Caco-2 (cell line): ENCODE data around the gene CYP46A1. TPM values are rescaled to one million over a fixed set of nuclear protein-coding genes. Genes with fewer than 3 reads are reported as not detected.

ENCODE experiments used
- BruUV-seq: library from RNA; stranded (reverse); fragments of 400-500 nt; replicated peaks from 2 replicates; lab custom pipeline; 2021; lab: Mats Ljungman, UMichigan
- CTCF ChIA-PET: fragments of 300-600 bp; sonication (Branson Sonifier 250); formaldehyde crosslinking; loops from one replicate; lab custom pipeline; 2022; ENCODE audit warnings: antibody characterized with exemption; lab: Charles Lee
- POLR2A ChIA-PET: fragments of 300-600 bp; sonication (Branson Sonifier 250); formaldehyde crosslinking; loops from one replicate; lab custom pipeline; 2022; ENCODE audit warnings: antibody characterized with exemption; lab: Charles Lee
- DNase-seq, 2 experiments: peaks; one replicate each; pipeline versions ENCODE4 v3.0.0 to v3.0.0-alpha.2; 2020 to 2022
- H3K27me3 ChIP-seq: replicated peaks from 2 replicates; pipeline ENCODE4 v1.6.0; 2011; ENCODE audit warnings: low read length; ENCODE audit not compliant: control insufficient read depth, insufficient read depth
- H3K36me3 ChIP-seq: 2 replicates; pipeline ENCODE4 v1.5.1; 2011; ENCODE audit warnings: low read length; ENCODE audit not compliant: control insufficient read depth, insufficient read depth
- H3K4me1 ChIP-seq: fragments of 250-450 bp; sonication (Bioruptor Pico); 2 replicates; pipeline ENCODE4 v1.5.1; 2020; ENCODE audit warnings: mild to moderate bottlenecking
- H3K4me3 ChIP-seq: 2 replicates; pipeline ENCODE4 v1.5.1; 2011; ENCODE audit warnings: low read depth, mild to moderate bottlenecking, control low read depth, low read length
- H3K9me3 ChIP-seq: fragments of 250-450 bp; sonication (Bioruptor Pico); 2 replicates; pipeline ENCODE4 v1.5.1; 2020; ENCODE audit warnings: mild to moderate bottlenecking, moderate library complexity
- H3K27ac Mint-ChIP-seq: one replicate; pipeline ENCODE4 v1.8.0; 2022; ENCODE audit warnings: mixed read lengths; ENCODE audit not compliant: unreplicated experiment
- H3K27me3 Mint-ChIP-seq: one replicate; pipeline ENCODE4 v1.8.0; 2022; ENCODE audit warnings: mixed read lengths; ENCODE audit not compliant: insufficient read depth, unreplicated experiment
- H3K36me3 Mint-ChIP-seq: one replicate; pipeline ENCODE4 v1.8.0; 2022; ENCODE audit warnings: mild to moderate bottlenecking, mixed read lengths; ENCODE audit not compliant: insufficient read depth, unreplicated experiment
- H3K4me1 Mint-ChIP-seq: one replicate; pipeline ENCODE4 v1.8.0; 2022; ENCODE audit warnings: low read depth, mixed read lengths; ENCODE audit not compliant: unreplicated experiment
- H3K4me3 Mint-ChIP-seq: one replicate; pipeline ENCODE4 v1.8.0; 2022; ENCODE audit warnings: mild to moderate bottlenecking, moderate library complexity, mixed read lengths; ENCODE audit not compliant: unreplicated experiment
- H3K9me3 Mint-ChIP-seq: one replicate; pipeline ENCODE4 v1.8.0; 2022; ENCODE audit warnings: mixed read lengths; ENCODE audit not compliant: unreplicated experiment
- intact Hi-C: fragments of 100-400 bp; cut with micrococcal nuclease; formaldehyde crosslinking; loops from one replicate; pipeline ENCODE4 v1.10.0; 2022; ENCODE audit not compliant: unreplicated experiment
- total RNA-seq: library from RNA; stranded (reverse); gene quantifications from 2 replicates; pipeline ENCODE4 v1.2.3, GENCODE V29; 2022
- TF ChIP-seq, protein P1 (sequence below), 2 experiments: fragments of 200-600 bp in 1 of 2; IDR thresholded peaks; 1 replicate in 1 of 2; 2 replicates in 1 of 2; pipeline versions ENCODE4 v1.5.1 to v1.8.0; 2011 to 2022; ENCODE audit warnings: antibody characterized with exemption in 1 of 2, control low read depth in 1 of 2, inconsistent platforms in 1 of 2, low read depth in 1 of 2, low read length in 1 of 2, mild to moderate bottlenecking in 1 of 2, moderate library complexity in 1 of 2; ENCODE audit not compliant: insufficient read depth in 1 of 2, severe bottlenecking in 1 of 2, unreplicated experiment in 1 of 2

The CYP46A1 gene
- total RNA-seq, 1 experiment from 2014 or later: 0.09 TPM

DNA sequence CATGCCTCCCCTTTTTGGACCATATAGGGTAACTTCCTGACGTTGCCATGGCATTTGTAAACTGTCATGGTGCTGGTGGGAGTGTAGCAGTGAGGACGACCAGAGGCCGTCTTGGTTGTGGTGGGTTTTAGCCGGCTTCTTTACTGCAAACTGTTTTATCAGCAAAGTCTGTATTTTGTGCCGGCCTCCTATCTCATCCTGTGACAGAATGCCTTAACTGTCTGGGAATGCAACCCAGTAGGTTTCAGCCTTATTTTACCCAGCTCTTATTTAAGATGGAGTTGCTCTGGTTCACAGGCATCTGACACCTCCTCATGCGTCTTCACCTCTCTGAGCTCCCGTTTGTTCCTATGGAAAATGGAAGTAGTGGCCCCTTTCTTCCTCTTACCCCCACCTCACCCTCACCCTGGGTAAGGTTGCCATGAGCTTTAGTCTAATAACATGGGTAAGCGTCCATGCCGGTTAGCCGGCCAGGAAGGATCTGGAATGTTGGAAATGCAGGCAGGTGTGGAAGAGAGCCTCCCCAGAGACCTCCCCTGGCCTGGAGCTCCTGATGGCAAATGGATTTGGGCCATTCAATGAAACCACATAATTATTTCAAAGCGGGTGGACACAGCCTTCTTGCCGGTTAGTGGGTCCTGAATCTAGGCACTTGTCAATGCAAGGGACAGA lies 20.6 kb upstream of the CYP46A1 start:
- H3K4me1 Mint-ChIP-seq: no peaks in the 10 kb centered on the region
- H3K4me3 Mint-ChIP-seq: no peak overlapping the region
- no peak for DNase-seq
- H3K36me3 Mint-ChIP-seq: peaks cover 4% of the 10 kb centered on the region
- H3K9me3 ChIP-seq: no peaks in the 10 kb centered on the region
- H3K4me1 ChIP-seq: no peaks in the 10 kb centered on the region
- H3K4me3 ChIP-seq: no peak overlapping the region
- intact Hi-C loops: no loop called here
- no peaks in the 10 kb centered on the region for H3K36me3 ChIP-seq
- no peak overlapping the region for H3K27ac Mint-ChIP-seq
- TF ChIP-seq, protein P1, sequence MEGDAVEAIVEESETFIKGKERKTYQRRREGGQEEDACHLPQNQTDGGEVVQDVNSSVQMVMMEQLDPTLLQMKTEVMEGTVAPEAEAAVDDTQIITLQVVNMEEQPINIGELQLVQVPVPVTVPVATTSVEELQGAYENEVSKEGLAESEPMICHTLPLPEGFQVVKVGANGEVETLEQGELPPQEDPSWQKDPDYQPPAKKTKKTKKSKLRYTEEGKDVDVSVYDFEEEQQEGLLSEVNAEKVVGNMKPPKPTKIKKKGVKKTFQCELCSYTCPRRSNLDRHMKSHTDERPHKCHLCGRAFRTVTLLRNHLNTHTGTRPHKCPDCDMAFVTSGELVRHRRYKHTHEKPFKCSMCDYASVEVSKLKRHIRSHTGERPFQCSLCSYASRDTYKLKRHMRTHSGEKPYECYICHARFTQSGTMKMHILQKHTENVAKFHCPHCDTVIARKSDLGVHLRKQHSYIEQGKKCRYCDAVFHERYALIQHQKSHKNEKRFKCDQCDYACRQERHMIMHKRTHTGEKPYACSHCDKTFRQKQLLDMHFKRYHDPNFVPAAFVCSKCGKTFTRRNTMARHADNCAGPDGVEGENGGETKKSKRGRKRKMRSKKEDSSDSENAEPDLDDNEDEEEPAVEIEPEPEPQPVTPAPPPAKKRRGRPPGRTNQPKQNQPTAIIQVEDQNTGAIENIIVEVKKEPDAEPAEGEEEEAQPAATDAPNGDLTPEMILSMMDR (IDR thresholded peaks at IDR 0.05; ENCODE audit: insufficient read depth in 1 of 2, low read depth in 1 of 2, low read length in 1 of 2, severe bottlenecking in 1 of 2, unreplicated experiment in 1 of 2): no peak
- ChIA-PET CTCF (no interaction called here), POLR2A (no interaction called here)
- BruUV-seq: no TSS peak
- no peaks in the 10 kb centered on the region for H3K27me3 Mint-ChIP-seq
- H3K9me3 Mint-ChIP-seq: no peaks in the 10 kb centered on the region
- H3K27me3 ChIP-seq: no peaks in the 10 kb centered on the region

DNA sequence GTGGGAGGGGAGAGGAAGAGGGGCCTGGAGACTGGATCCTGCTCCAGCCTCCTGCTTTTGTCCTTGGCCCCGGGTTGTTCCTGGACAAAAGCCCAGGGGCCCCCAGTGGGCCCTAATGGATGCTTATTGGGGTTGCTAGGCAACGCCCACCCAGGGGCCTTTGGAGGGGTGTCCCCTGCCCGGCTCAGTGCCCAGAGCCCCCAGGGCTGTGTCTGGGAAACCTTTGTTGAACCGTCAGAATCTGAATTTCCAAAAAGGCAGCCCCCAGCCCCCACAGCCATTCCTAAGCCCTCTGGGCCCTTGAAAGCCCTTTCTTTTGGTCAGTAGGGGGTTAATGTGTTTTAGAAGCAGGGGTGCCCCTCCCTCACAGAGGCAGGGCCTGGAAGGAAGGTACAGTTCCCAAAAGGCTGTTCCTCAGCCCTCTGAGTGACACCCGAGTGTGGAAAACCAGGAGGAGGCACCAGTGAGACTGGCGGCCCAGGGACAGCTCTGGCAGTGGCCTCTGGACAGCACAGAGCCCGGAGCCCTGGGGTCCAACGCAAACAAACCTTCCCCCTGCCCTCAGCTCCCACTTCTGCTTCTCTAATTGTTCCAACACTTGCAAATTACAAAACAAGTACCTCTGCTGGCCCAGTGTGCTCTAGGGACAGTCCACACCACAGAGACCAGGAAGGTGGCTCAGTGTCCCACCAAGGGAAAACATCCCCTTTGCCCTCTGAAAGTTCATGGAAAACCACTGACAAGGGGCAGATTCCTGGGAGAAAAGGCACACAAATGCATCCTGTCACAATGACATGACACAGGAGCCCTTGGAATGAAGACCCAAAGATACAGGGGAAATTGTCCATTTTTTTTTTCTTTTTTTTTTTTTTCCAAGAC lies 19.8 kb upstream of the CYP46A1 start:
- Mint-ChIP-seq H3K4me3 (no peak overlapping the region), H3K9me3 (no peaks in the 10 kb centered on the region), H3K27ac (no peak overlapping the region), H3K36me3 (peaks cover 4% of the 10 kb centered on the region), H3K27me3 (no peaks in the 10 kb centered on the region), H3K4me1 (no peaks in the 10 kb centered on the region)
- ChIA-PET CTCF (interaction anchor here (0.6 to 1.4 kb wide), 2 partner anchors 19 to 262 kb away, joined by 3 read pairs; no protein-coding TSS in a partner anchor), POLR2A (no interaction called here)
- TF ChIP-seq, protein P1 (IDR thresholded peaks at IDR 0.05; ENCODE audit: insufficient read depth in 1 of 2, low read depth in 1 of 2, low read length in 1 of 2, severe bottlenecking in 1 of 2, unreplicated experiment in 1 of 2): no peak
- no peak for DNase-seq
- Histone ChIP-seq H3K36me3 (no peaks in the 10 kb centered on the region), H3K4me1 (no peaks in the 10 kb centered on the region), H3K4me3 (no peak overlapping the region), H3K27me3 (no peaks in the 10 kb centered on the region), H3K9me3 (no peaks in the 10 kb centered on the region)
- intact Hi-C loops: no loop called here
- BruUV-seq: no TSS peak

DNA sequence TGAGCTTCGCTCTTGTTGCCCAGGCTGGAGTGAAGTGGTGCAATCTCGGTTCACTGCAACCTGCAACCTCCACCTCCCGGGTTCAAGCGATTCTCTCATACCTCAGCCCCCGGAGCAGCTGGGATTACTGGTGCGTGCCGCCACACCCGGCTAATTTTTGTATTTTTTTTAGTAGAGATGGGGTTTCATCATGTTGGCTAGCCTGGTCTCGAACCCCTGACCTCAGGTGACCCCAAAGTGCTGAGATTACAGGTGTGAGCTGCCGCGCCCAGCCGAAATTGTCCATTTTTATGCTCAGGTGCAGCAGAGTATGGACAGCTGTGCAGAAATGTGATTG lies 19.2 kb upstream of the CYP46A1 start:
- POLR2A ChIA-PET: no interaction called here

More for the DNA sequence above, 19.2 kb upstream of the CYP46A1 start:
- BruUV-seq: no TSS peak
- H3K9me3 Mint-ChIP-seq: no peaks in the 10 kb centered on the region
- TF ChIP-seq, protein P1 (IDR thresholded peaks at IDR 0.05; ENCODE audit: insufficient read depth in 1 of 2, low read depth in 1 of 2, low read length in 1 of 2, severe bottlenecking in 1 of 2, unreplicated experiment in 1 of 2): no peak
- H3K36me3 Mint-ChIP-seq: peaks cover 4% of the 10 kb centered on the region
- CTCF ChIA-PET: interaction anchor here (0.6 to 1.4 kb wide), 2 partner anchors 19 to 263 kb away, joined by 3 read pairs; no protein-coding TSS in a partner anchor
- Histone ChIP-seq H3K4me3 (no peak overlapping the region), H3K9me3 (no peaks in the 10 kb centered on the region), H3K27me3 (no peaks in the 10 kb centered on the region), H3K4me1 (no peaks in the 10 kb centered on the region), H3K36me3 (no peaks in the 10 kb centered on the region)
- H3K27me3 Mint-ChIP-seq: no peaks in the 10 kb centered on the region
- H3K4me1 Mint-ChIP-seq: no peaks in the 10 kb centered on the region
- no peak overlapping the region for H3K4me3 Mint-ChIP-seq
- DNase-seq: no peak
- intact Hi-C loops: no loop called here
- no peak overlapping the region for H3K27ac Mint-ChIP-seq
